Measurements from ENCODE around the gene NAV3. TPM values are rescaled to one million over a fixed set of nuclear protein-coding genes. Genes with fewer than 3 reads are reported as not detected.

NAV3 gene
- total RNA-seq, 1 donor from 2014 or later, result 3.3 TPM

- intact Hi-C loops (cut with DNase I), result no loop called here
- DNase-seq, result no peak
- ATAC-seq (ENCODE audit: poor library complexity), result no peak
Observed at GRCh38 chr12:77957062-77957461, 126.4 kb downstream of the NAV3 start.

GRCh38 chr12:77963576-77964178 is 133.0 kb downstream of the NAV3 start:
- intact Hi-C loops (cut with DNase I), result no loop called here
- ATAC-seq (ENCODE audit: poor library complexity) (no peak), DNase-seq (no peak)

GRCh38 chr12:77965790-77966189 is 135.1 kb downstream of the NAV3 start:
- intact Hi-C loops (cut with DNase I), result no loop called here
- no peak for ATAC-seq (ENCODE audit: poor library complexity)
- no peak for DNase-seq

GRCh38 chr12:77968021-77968420 is 137.3 kb downstream of the NAV3 start:
- DNase-seq, result no peak
- intact Hi-C loops (cut with DNase I), result no loop called here
- ATAC-seq (ENCODE audit: poor library complexity), result no peak

GRCh38 chr12:77968571-77968970 is 137.9 kb downstream of the NAV3 start:
- intact Hi-C loops (cut with DNase I), result no loop called here
- DNase-seq (no peak), ATAC-seq (ENCODE audit: poor library complexity) (no peak)

GRCh38 chr12:77973579-77973978 is 142.9 kb downstream of the NAV3 start:
- ATAC-seq (ENCODE audit: poor library complexity) (no peak), DNase-seq (no peak)
- intact Hi-C loops (cut with DNase I), result no loop called here

GRCh38 chr12:77974645-77975044 is 144.0 kb downstream of the NAV3 start:
- intact Hi-C loops (cut with DNase I), result no loop called here

GRCh38 chr12:77979597-77980250 is 149.0 kb downstream of the NAV3 start:
- DNase-seq (no peak), ATAC-seq (ENCODE audit: poor library complexity) (no peak)
- intact Hi-C loops (cut with DNase I), result no loop called here

More at GRCh38 chr12:77974645-77975044, 144.0 kb downstream of the NAV3 start:
- DNase-seq (no peak), ATAC-seq (ENCODE audit: poor library complexity) (no peak)

GRCh38 chr12:77980782-77981181 is 150.1 kb downstream of the NAV3 start:
- intact Hi-C loops (cut with DNase I), result no loop called here
- DNase-seq (no peak), ATAC-seq (ENCODE audit: poor library complexity) (no peak)

GRCh38 chr12:77983859-77984258 is 153.2 kb downstream of the NAV3 start:
- intact Hi-C loops (cut with DNase I), result no loop called here
- DNase-seq (no peak), ATAC-seq (ENCODE audit: poor library complexity) (no peak)

GRCh38 chr12:77992760-77993159 is 162.1 kb downstream of the NAV3 start:
- DNase-seq, result no peak
- no peak for ATAC-seq (ENCODE audit: poor library complexity)
- intact Hi-C loops (cut with DNase I), result no loop called here

GRCh38 chr12:77993658-77994057 is 163.0 kb downstream of the NAV3 start:
- intact Hi-C loops (cut with DNase I), result no loop called here
- ATAC-seq (ENCODE audit: poor library complexity) (no peak), DNase-seq (no peak)

GRCh38 chr12:77995436-77996167 is 164.9 kb downstream of the NAV3 start:
- intact Hi-C loops (cut with DNase I), result no loop called here
- DNase-seq (no peak), ATAC-seq (ENCODE audit: poor library complexity) (no peak)

GRCh38 chr12:77996670-77997069 is 166.0 kb downstream of the NAV3 start:
- no peak for ATAC-seq (ENCODE audit: poor library complexity)
- intact Hi-C loops (cut with DNase I), result no loop called here
- DNase-seq, result no peak

- DNase-seq, result no peak
- intact Hi-C loops (cut with DNase I), result no loop called here
- no peak for ATAC-seq (ENCODE audit: poor library complexity)
Observed at GRCh38 chr12:77998236-77998786, 167.6 kb downstream of the NAV3 start.

GRCh38 chr12:77999074-77999715 is 168.5 kb downstream of the NAV3 start:
- intact Hi-C loops (cut with DNase I), result no loop called here
- ATAC-seq (ENCODE audit: poor library complexity) (peak; percentile 25), DNase-seq (no peak)

- DNase-seq (no peak), ATAC-seq (ENCODE audit: poor library complexity) (no peak)
- intact Hi-C loops (cut with DNase I), result loop anchor here (10.0 kb wide), 1 partner anchor 112 kb away; no protein-coding TSS in a partner anchor
Observed at GRCh38 chr12:78002878-78003277, 172.2 kb downstream of the NAV3 start.

- intact Hi-C loops (cut with DNase I), result loop anchor here (10.0 kb wide), 1 partner anchor 110 kb away; no protein-coding TSS in a partner anchor
Observed at GRCh38 chr12:78004249-78005093, 173.8 kb downstream of the NAV3 start.

More at GRCh38 chr12:78004249-78005093, 173.8 kb downstream of the NAV3 start:
- ATAC-seq (ENCODE audit: poor library complexity) (no peak), DNase-seq (no peak)
